Right ventricle myocardium superior (tissue), 1 donor: Measurements from ENCODE around the gene DUSP18. TPM values are rescaled to one million over a fixed set of nuclear protein-coding genes. Genes with fewer than 3 reads are reported as not detected.
"Not testable (repeated sequence)": the region's sequence is repeated elsewhere in the genome, so short reads cannot be mapped to it uniquely, and the experiment has no call there.

Experiments used
- ATAC-seq: fragments of 200-7000 bp; cut with Tn5 transposase; one replicate; pipeline ENCODE4 v1.9.1; 2020; ENCODE audit warnings: mild to moderate bottlenecking; ENCODE audit not compliant: poor library complexity
- DNase-seq: peaks from one replicate; pipeline ENCODE4 v3.0.0-alpha.2; 2020
- intact Hi-C: fragments of 100-400 bp; cut with DNase I; formaldehyde crosslinking; loops from one replicate; pipeline ENCODE4 v1.11.2; 2022
- total RNA-seq: library from RNA; stranded (reverse); fragmentation: NEBNext Ultra II Directional; extraction: Animal tissue kit (Norgen Biotek cat#: 25700); gene quantifications from one replicate; pipeline ENCODE4 v1.2.1, GENCODE V29; 2021
- donor health status: DM: no; HTN: yes; CAD: no; lungs with severe emphysema.

DUSP18 gene
- total RNA-seq, 1 donor from 2014 or later, result 2.2 TPM

DNA sequence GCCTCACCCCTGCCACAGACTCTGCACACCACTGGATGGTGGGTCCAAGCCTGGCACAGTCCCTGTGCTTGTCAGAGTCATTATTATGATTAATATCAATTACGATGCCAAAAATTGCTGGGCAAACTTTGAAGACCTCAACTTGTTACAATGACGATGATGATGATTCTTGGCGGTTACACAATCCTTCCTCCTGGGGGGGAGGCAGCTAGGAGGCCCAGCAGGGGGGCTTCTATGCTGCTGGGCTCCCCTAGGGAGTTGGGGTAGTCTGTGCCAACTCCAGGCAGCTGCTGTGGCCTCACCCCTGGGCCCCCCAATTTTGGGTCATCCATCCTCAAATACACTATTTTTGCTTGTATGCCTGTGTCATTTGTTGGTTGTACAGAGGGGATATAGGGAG is 20.1 kb downstream of the DUSP18 start:
- no peak for ATAC-seq
- intact Hi-C loops, result no loop called here
- no peak for DNase-seq

DNA sequence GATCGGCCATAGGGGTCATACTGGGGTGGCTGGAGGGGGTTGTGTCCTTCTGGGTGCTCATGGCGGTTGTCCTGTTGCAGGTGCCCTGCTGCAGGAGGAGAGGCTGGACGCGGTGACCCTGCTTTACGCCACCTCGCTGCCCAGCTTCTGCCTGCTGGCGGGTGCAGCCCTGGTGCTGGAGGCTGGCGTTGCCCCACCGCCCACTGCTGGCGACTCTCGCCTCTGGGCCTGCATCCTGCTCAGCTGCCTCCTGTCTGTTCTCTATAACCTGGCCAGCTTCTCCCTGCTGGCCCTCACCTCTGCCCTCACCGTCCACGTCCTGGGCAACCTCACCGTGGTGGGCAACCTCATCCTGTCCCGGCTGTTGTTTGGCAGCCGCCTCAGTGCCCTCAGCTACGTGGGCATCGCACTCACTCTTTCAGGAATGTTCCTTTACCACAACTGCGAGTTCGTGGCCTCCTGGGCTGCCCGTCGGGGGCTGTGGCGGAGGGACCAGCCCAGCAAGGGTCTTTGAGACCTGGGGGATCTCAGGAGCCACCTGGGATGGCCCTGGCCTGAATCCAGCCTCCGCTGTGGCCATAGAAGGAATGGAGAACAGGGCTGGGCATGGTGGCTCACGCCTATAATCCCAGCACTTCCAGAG is 21.0 kb downstream of the DUSP18 start:
- ATAC-seq (no peak), DNase-seq (no peak)
- intact Hi-C loops, result no loop called here

DNA sequence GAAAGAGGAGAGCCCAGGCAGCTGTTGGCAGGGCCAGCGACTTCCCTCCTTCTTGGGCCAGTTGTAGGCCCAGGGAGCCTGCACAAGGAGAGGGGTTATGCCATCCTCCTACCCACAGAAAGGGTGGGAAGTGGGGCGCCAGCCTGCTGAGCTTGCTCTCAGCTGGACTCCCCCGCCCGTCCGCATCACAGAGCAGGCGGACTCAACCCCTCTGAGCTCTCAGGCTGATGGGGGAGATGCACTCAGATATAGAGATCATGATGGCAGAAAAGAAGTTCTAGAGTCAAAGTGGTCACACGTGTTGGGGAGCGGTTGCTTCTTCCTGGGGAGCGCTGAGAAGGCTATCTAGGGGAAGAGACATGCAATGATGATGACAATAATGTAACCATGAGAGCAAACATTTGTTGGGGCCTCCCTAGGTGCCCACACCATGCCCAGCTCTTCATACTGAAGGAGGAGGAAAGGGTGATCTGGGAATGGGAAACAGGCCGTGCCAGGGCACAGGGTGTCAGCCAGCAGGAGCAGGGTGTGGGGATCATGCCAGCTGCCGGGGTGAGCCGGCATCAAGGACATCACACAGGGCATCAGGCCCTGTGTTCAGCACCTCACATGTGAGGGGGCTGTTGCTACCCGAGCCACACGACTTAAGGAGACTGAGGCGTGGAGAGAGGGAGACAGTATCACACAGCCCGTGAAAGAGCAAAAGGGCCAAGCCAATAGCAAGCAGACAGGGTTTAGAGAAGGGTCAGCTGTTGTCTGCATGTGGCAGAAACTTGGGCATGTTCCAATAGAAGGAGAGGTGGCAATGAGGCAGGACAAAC is 24.4 kb downstream of the DUSP18 start:
- ATAC-seq, result peak; percentile 85
- intact Hi-C loops, result no loop called here
- DNase-seq, result peak; percentile 54

DNA sequence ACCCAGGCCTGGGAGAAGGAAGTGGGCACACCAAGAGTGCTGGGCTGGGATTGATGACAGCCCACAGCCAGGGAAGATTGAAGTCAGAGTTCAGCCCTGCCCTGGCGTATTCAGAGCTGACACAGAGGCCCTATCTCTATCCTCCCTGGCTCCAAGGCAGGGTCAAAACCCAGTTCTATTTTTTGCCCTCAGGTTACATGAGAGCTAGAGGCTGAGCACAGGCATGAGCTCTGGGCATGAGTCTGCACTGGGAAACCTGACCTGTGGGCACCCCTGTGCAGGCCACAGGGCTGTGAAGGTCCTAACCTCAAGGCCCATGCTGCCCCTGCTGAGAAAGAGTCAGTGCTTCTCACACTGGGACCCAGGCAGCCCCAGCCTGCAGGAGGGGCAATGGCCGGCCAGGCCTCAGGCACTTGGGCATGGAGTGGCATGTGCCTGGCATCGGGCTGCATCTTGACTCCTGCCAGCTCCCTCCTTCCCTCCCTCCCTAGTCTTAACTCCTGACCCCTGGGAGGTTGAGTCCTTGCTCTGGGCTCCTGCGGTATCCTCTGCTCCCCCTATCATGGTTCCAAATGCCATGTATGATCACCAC is 26.7 kb downstream of the DUSP18 start:
- intact Hi-C loops, result no loop called here

DNA sequence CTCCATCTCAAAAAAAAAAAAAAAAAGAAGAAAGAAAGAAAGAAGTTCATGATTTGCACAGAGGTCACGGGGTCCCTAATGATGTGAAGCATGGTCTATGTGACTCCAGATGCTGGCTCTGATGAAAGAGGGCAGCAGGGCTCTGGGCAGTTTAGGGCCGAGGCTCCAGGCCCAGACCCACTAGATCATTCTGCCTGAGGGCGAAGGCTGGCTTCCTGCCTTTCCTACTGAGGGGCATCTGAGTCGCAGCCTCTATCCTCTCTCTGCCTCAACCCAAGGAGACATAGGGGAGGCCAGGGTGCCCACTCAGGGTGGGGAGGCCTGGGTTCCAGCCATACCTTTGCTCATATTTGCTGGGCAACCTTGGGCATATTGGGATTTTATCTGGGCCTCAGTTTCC is 27.3 kb downstream of the DUSP18 start:
- intact Hi-C loops, result no loop called here
- ATAC-seq (no peak), DNase-seq (no peak)

More for the DNA sequence above, 26.7 kb downstream of the DUSP18 start:
- no peak for DNase-seq
- ATAC-seq, result peak; percentile 59

DNA sequence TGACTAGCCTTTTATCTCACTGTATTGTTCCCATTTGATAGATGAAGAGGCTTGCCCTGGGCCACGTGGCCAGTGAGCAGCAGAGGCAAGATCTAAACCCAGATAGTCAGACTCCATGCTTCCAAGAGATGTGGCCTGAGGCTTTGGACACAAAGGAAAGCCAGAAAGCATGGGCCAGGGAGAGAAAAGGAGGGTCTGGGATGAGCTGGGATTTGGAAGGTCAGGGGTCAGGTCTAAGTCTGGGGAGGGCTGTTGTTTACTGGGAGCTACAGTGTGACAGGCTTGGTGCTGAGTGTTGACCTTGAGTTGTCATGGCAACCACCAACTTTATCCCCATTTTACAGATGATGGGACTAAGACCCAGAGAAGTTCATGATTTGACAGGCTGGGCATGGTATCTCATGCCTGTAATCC is 30.0 kb downstream of the DUSP18 start:
- ATAC-seq, result no peak
- intact Hi-C loops, result no loop called here

DNA sequence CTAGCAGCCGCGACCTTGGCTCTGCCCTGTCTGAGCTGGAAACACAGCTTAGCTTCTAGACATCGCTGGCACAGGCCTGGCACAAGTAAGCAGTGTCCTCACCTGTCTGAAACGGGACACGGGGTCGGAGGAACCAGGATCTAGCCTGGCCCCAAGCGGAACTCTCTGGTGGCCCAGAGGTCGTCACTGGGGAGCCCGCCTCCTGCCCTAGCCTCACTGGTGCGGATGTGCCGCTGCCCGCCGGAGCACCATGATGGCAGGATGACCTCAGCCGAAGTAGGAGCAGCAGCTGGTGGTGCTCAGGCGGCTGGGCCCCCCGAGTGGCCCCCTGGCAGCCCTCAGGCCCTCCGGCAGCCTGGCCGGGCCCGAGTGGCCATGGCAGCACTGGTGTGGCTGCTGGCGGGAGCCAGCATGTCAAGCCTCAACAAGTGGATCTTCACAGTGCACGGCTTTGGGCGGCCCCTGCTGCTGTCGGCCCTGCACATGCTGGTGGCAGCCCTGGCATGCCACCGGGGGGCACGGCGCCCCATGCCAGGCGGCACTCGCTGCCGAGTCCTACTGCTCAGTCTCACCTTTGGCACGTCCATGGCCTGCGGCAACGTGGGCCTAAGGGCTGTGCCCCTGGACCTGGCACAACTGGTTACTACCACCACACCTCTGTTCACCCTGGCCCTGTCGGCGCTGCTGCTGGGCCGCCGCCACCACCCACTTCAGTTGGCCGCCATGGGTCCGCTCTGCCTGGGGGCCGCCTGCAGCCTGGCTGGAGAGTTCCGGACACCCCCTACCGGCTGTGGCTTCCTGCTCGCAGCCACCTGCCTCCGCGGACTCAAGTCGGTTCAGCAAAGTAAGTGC is 31.2 kb downstream of the DUSP18 start:
- DNase-seq (peak; percentile 49), ATAC-seq (peak; percentile 2)
- intact Hi-C loops, result no loop called here

More for the DNA sequence above, 30.0 kb downstream of the DUSP18 start:
- no peak for DNase-seq

DNA sequence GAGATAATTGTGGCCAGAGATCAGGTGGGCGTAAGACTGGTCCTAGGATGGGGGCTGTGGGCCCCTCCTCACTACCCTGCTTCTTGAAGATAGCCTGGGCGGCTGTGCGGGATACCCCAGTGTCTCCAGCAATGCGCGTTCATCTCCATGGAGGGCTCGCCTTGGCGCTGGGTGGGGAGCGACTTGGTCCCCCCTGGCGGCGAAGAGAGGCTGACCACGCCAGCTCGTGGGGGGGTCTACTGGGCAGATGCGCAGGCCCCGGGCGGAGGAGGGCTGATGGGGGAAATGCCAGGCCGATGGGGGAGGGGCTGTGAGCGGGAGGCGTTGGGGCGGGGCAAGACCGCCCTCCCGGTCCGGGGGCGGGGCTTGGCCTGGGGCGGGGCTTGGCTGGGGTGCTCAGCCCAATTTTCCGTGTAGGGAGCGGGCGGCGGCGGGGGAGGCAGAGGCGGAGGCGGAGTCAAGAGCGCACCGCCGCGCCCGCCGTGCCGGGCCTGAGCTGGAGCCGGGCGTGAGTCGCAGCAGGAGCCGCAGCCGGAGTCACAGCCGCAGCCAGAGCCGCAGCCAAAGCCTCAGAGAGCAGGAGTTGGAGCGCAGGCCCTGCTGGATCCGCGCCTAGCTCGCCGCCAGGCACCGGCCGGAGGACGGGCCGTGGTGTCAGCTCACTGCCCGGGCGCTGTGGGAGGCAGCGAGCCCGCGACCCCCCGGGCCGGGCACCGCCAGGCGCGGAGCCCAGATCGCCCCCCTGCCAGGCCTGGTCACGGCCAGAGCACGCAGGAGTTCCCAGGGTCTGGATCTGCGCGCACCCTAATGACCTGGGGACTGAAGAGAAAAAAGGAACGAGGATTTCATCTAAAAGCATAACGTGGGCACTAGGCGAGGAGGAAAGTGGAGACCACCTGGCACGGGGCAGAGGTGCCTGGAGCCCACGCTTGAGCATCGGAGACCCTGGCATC is 32.1 kb downstream of the DUSP18 start, which contains the start of gene SLC35E4:
TSS of gene SLC35E4 (plus strand) at position 509 of the 953 bp plus-strand sequence. CDS start 670 bp downstream, outside the sequence.
- intact Hi-C loops, result no loop called here
- DNase-seq (peak; percentile 97), ATAC-seq (peak; percentile 97)

DNA sequence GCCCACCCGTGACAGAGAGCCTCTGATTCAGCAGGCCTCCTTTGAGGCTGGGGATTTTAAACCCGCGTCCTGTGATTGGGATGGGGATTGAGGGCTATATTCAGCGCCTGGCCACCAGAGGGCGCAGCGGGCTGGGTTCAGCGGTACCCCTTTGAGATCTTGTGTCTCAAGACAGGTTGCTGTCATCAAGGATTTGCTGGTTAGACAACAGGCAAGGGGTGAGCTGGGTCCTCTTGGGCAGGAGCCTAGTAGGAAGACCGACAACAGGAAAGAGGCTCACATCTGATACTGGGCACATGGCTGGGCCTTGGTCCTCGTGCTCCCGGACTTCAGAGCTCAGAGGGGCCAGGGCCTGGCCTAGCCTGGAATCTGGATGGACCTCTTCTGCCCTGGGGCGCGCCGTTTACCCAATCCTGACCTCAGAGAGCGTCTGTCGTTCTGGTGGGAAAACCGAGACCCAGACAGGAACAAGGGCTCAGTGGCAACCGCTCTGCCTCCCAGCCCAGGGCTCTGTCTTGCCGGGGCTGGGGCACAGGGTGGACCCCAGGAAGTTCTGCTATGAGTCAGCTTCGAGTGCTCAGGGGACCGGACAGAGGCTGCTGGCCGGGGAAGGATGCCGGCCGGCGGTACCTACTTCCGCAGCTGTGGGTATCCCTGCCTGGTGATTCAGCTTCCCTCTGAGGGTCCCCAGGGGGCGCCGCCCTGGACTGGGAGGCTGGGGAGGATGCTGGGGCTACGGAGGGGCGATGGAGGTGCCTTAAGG is 33.0 kb downstream of the DUSP18 start:
- intact Hi-C loops, result loop anchor here (5.0 kb wide), 1 partner anchor 123 kb away; no protein-coding TSS in a partner anchor
- peak; percentile 82 for ATAC-seq
- DNase-seq, result peak; percentile 91

DNA sequence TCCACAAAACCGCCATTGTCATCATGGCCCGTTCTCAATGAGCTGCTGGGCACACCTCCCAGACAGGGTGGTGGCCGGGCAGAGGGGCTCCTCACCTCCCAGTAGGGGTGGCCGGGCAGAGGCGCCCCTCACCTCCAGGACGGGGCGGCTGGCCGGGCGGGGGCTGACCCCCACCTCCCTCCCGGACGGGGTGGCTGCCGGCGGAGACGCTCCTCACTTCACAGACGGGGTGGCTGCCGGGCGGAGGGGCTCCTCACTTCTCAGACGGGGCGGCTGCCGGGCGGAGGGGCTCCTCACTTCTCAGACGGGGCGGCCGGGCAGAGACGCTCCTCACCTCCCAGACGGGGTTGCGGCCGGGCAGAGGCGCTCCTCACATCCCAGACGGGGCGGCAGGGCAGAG is 36.2 kb downstream of the DUSP18 start:
- DNase-seq, ATAC-seq: not testable (repeated sequence)
- intact Hi-C loops, result loop anchor here (5.0 kb wide), 1 partner anchor 126 kb away; no protein-coding TSS in a partner anchor

DNA sequence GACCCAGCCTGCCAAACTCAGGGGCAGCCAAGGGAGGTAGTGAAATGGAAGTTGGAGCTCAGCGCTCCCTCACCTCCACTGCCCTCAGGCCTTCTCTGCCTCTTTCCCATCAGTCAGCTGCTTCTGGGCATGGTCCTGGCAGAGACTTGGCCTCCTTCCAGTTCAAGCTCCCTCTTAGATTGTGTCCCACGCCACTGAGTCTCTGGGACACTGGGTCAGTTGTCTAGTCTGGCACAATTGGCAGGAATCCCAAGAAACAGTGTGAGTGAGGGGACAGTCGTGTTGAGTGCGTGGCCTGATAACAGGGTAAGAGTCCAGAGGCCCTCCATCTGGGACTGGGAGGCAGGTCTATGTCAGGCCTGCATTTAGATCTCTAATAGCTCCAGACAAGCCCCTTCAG is 39.2 kb downstream of the DUSP18 start:
- ATAC-seq (peak; percentile 91), DNase-seq (no peak)
- intact Hi-C loops, result loop anchor here (10.0 kb wide), 1 partner anchor 296 kb away; no protein-coding TSS in a partner anchor

DNA sequence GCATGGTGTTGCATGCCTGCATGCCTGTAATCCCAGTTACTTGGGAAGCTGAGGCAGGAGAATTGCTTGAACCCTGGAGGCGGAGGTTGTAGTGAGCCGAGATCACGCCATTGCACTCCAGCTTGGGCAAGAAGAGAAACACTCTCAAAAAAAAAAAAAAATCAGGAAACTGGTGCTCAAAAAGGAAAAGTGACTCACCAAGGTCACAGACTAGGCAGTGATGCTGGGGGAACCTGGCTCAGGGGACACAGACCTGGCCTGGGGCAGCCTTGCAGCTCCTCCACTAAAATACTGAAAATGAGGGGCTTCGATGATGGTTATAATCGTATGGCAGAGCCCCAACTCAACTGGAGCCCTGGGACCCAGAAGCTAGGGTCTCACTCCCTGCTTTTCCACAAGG is 40.2 kb downstream of the DUSP18 start:
- intact Hi-C loops, result loop anchor here (10.0 kb wide), 1 partner anchor 297 kb away; no protein-coding TSS in a partner anchor
- no peak for DNase-seq
- no peak for ATAC-seq

DNA sequence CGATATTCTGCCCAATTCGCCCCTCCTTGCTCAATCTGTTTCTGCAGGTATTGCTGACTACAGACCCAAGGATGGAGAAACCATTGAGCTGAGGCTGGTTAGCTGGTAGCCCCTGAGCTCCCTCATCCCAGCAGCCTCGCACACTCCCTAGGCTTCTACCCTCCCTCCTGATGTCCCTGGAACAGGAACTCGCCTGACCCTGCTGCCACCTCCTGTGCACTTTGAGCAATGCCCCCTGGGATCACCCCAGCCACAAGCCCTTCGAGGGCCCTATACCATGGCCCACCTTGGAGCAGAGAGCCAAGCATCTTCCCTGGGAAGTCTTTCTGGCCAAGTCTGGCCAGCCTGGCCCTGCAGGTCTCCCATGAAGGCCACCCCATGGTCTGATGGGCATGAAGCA is 41.3 kb downstream of the DUSP18 start:
- DNase-seq (no peak), ATAC-seq (no peak)
- intact Hi-C loops, result loop anchor here (10.0 kb wide), 1 partner anchor 298 kb away; no protein-coding TSS in a partner anchor

DNA sequence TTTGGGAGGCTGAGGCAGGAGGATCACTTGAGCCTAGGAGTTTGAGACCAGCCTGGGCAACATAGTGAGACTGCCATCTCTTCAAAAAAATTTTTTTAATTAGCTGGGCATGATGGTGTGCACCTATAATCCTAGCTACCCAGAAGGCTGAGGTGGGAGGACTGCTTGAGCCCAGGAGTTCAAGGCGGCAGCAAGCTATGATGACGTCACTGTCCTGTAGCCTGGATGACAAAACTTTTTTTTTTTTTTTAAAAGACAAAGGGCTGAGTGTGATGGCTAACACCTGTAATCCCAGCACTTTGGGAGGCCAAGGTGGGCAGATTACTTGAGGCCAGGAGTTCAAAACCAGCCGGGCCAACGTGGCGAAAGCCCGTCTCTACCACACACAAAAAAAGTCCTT is 47.8 kb downstream of the DUSP18 start:
- intact Hi-C loops, result loop anchor here (10.0 kb wide), 1 partner anchor 305 kb away; no protein-coding TSS in a partner anchor
- DNase-seq, ATAC-seq: not testable (repeated sequence)

DNA sequence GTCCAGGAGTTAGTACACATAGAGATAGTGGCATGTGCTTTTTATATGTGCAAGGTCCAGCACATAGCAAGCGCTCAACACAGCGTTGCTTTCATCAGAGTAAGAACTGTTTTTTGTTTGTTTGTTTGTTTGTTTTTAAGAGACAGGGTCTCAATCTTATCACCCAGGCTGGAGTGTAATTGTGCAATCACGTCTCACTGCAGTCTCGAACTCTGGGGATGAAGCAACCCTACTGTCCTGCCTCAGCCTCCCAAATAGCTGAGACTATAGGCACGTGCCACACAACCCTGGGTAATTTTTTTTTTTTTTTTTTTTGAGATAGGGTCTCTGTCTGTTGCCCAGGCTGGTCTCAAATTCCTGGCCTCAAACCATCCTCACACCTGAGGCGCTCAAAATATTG is 49.9 kb downstream of the DUSP18 start:
- no peak for ATAC-seq
- intact Hi-C loops, result no loop called here
- DNase-seq, result no peak

DNA sequence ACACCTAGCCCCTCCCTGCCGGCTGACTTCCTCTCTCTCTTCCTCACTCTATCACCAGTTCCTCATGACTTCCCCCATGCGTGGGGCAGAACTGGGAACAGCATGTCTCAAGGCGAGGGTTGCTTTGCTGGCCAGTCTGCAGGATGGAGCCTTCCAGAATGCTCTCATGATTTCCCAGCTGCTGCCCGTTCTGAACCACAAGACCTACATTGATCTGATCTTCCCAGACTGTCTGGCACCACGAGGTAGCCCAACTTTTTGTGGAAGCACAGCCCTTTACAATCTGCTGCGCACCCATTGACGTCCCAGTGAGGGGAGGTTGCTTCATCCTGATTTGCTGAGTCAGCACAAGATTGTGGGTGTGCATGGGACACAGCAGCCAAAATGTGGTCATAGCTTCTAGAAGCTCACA is 52.1 kb downstream of the DUSP18 start:
- intact Hi-C loops, result no loop called here
- ATAC-seq, result peak; percentile 29
- no peak for DNase-seq

DNA sequence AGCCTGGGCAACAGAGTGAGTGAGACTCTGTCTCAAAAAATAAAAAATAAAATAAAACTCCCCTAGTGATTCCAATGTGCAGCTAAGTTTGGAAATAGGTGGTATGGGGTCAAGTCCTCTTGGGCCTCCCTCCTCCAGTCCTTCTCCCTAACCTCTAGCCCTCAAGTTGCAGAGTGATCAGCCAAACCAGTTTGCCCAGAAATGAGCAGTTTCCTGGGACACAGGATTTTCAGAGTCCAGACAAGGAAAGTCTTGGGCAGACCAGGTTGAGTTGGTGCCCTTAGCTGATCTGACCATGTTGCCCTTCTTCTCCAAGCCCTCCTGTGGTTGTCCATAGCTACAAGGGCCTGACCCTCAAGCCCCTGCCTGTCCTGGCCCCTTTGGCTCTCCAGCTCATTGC is 52.8 kb downstream of the DUSP18 start:
- intact Hi-C loops, result no loop called here
- DNase-seq, result no peak
- ATAC-seq, result no peak
